Common myeloid progenitor, CD34-positive (primary cell): Measurements from ENCODE around the gene HS3ST2.
"Not testable (repeated sequence)": the region's sequence is repeated elsewhere in the genome, so short reads cannot be mapped to it uniquely, and the experiment has no call there.

ENCODE experiments used
- CTCF ChIA-PET: fragments of 350-600 bp; sonication (Branson Sonifier 250); formaldehyde crosslinking; loops from one replicate; lab custom pipeline; 2021; ENCODE audit warnings: antibody characterized with exemption; lab: Charles Lee
- POLR2A ChIA-PET: fragments of 350-600 bp; sonication (Branson Sonifier 250); formaldehyde crosslinking; loops from one replicate; lab custom pipeline; 2021; ENCODE audit warnings: antibody characterized with exemption; lab: Charles Lee
- DNase-seq, 3 donors: peaks; one replicate each; pipeline versions ENCODE4 v3.0.0 to v3.0.0-alpha.2; 2013
- H3K27ac ChIP-seq, 2 experiments: 1 replicate in 1 of 2; 2 replicates in 1 of 2; pipeline ENCODE4 v1.7.0; 2013; ENCODE audit warnings: inconsistent platforms in 2 of 2, low read length in 2 of 2, mild to moderate bottlenecking in 2 of 2, low read depth in 1 of 2, moderate library complexity in 1 of 2; ENCODE audit not compliant: severe bottlenecking in 2 of 2, insufficient read depth in 1 of 2, poor library complexity in 1 of 2
- H3K27me3 ChIP-seq, 5 experiments: replicated peaks in 2 of 5; 1 replicate in 3 of 5; 2 replicates in 2 of 5; pipeline versions ENCODE4 v1.6.1 to v1.7.0; 2013; ENCODE audit warnings: low read length in 4 of 5, mild to moderate bottlenecking in 2 of 5, moderate library complexity in 2 of 5, inconsistent platforms in 1 of 5; ENCODE audit not compliant: insufficient read depth in 5 of 5, control insufficient read depth in 4 of 5
- H3K36me3 ChIP-seq, 4 experiments: 1 replicate in 2 of 4; 2 replicates in 2 of 4; pipeline versions ENCODE4 v1.6.1 to v1.7.0; 2013; ENCODE audit warnings: low read length in 3 of 4, control low read depth in 1 of 4, mild to moderate bottlenecking in 1 of 4; ENCODE audit not compliant: control insufficient read depth in 4 of 4, insufficient read depth in 4 of 4
- H3K4me1 ChIP-seq, 4 experiments: 1 replicate in 3 of 4; 2 replicates in 1 of 4; pipeline versions ENCODE4 v1.6.1 to v1.7.1; 2013; ENCODE audit warnings: low read length in 3 of 4, mild to moderate bottlenecking in 3 of 4, control low read depth in 1 of 4, inconsistent platforms in 1 of 4, moderate library complexity in 1 of 4; ENCODE audit not compliant: control insufficient read depth in 4 of 4, insufficient read depth in 4 of 4; ENCODE audit errors: control extremely low read depth in 1 of 4
- H3K4me3 ChIP-seq, 7 experiments: 1 replicate in 4 of 7; 2 replicates in 3 of 7; pipeline versions ENCODE4 v1.5.1 to v1.7.0; 2013; ENCODE audit warnings: mild to moderate bottlenecking in 7 of 7, low read length in 6 of 7, moderate library complexity in 6 of 7, inconsistent platforms in 2 of 7, low read depth in 2 of 7, control low read depth in 1 of 7; ENCODE audit not compliant: insufficient read depth in 4 of 7, control insufficient read depth in 1 of 7; ENCODE audit errors: extremely low read depth in 1 of 7
- H3K9me3 ChIP-seq, 5 experiments: 1 replicate in 4 of 5; 2 replicates in 1 of 5; pipeline versions ENCODE4 v1.6.1 to v1.7.1; 2013; ENCODE audit warnings: low read length in 4 of 5, mild to moderate bottlenecking in 2 of 5, inconsistent platforms in 1 of 5, low read depth in 1 of 5, moderate library complexity in 1 of 5; ENCODE audit not compliant: control insufficient read depth in 4 of 5, insufficient read depth in 2 of 5; ENCODE audit errors: control extremely low read depth in 1 of 5
- WGBS: methylation state at CpG from one replicate; pipeline ENCODE4 v1.1.5; 2013; ENCODE audit not compliant: insufficient coverage; 5-methylcytosine and 5-hydroxymethylcytosine counted together

HS3ST2 gene

DNA sequence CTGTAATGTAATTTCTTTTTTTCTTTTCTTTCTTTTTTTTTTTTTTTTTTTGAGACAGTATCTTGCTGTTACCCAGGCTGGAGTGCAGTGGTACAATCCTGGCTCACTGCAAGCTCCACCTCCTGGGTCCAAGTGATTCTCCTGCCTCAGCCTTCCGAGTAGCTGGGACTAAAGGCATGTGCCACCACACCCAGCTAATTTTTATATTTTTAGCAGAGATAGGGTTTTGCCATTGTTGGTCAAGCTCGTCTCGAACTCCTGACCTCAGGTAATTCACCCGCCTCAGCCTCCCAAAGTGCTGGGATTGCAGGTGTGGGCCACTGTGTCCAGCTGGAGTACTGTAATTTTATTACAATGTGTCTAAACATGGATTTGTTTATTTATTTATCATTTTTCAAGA is 28.1 kb downstream of the HS3ST2 start:
- H3K27ac ChIP-seq, DNase-seq, H3K4me1 ChIP-seq, CTCF ChIA-PET, H3K9me3 ChIP-seq, POLR2A ChIA-PET, H3K4me3 ChIP-seq, H3K36me3 ChIP-seq: not testable (repeated sequence)
- H3K27me3 ChIP-seq = peaks cover 0 to 16% (median 4%) of the 10 kb centered on the region in 5 experiments
- no CpG with 5 or more reads among the region's 4 CpGs for WGBS

DNA sequence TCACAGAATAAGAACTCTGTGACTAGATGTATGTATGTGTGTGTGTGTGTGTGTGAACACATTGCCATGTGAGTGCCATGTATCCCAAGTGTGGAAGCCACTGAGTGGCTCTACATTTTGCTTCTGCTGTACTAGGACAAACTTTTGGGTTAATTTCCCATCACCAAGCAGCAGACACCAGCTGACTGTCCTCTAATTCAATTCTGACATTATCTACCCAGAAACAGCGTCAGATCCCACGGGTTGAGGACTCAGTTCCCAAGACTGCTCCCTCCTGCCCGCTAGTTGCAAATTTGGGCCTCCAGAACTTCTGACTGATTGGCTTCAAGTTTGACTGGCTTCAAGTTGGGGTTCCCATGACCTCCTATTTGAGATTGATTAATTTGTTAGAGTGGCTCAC is 29.2 kb downstream of the HS3ST2 start:
- DNase-seq = no peak
- 93% methylated on average over 3 of the region's 3 CpGs for WGBS
- CTCF ChIA-PET = no interaction called here

DNA sequence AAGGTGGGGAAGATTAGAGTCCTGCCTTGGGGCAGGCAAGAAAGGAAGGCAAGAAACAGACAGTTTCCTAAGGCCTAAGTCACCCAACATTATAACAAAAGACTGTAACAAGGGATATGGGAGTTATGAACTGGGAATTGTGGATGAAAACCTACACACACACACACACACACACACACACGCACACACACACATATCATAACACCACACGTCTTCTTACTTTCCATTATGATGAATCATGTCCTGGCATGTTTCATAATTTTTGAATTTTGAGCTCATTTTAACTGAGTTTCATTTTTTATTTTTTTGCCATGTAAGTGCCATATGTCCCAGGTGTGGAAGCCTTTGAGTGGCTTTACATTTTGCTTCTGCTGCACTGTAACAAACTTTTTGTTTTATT is 29.9 kb downstream of the HS3ST2 start:
- Histone ChIP-seq H3K9me3 (no peaks in the 10 kb centered on the region), H3K27me3 (peaks cover 0 to 8% (median 2%) of the 10 kb centered on the region in 5 experiments), H3K4me1 (no peaks in the 10 kb centered on the region), H3K27ac (no peak overlapping the region), H3K36me3 (no peaks in the 10 kb centered on the region), H3K4me3 (no peak overlapping the region)
- WGBS = no CpG with 5 or more reads among the region's 2 CpGs
- ChIA-PET CTCF (no interaction called here), POLR2A (interaction anchor here (0.6 kb wide), 1 partner anchor 1689 kb away, joined by 4 read pairs; no protein-coding TSS in a partner anchor)
- no peak for DNase-seq

More for the DNA sequence above, 29.2 kb downstream of the HS3ST2 start:
- H3K4me3 ChIP-seq = no peak overlapping the region
- no peaks in the 10 kb centered on the region for H3K4me1 ChIP-seq
- no peaks in the 10 kb centered on the region for H3K9me3 ChIP-seq
- H3K27me3 ChIP-seq = peaks cover 0 to 14% (median 4%) of the 10 kb centered on the region in 5 experiments
- POLR2A ChIA-PET = no interaction called here
- no peaks in the 10 kb centered on the region for H3K36me3 ChIP-seq
- no peak overlapping the region for H3K27ac ChIP-seq

DNA sequence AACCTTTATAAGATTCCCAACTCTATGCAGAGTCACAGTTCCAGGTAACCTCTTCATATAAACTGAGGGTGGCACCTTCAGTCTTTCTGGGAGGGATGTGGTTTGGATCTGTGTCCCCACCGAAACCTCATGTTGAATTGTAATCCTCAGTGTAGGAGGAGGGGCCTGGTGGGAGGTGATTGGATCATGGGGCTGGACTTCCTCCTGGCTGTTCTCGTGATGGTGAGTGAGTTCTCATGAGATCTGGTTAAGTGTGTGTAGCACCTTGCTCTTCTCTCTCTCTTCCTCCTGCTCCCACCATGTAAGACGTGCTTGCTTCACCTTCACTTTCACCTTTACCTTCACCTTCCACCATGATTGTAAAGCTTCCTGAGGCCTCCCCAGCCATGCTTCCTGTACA is 30.5 kb downstream of the HS3ST2 start:
- DNase-seq = no peak
- CTCF ChIA-PET = no interaction called here
- H3K27ac ChIP-seq = no peak overlapping the region
- H3K4me3 ChIP-seq = no peak overlapping the region
- whole genome bisulfite sequencing = 100% methylated on average over 1 of the region's 3 CpGs
- peaks cover 0 to 7% (median 4%) of the 10 kb centered on the region in 5 experiments for H3K27me3 ChIP-seq
- H3K4me1 ChIP-seq = no peaks in the 10 kb centered on the region
- no peaks in the 10 kb centered on the region for H3K36me3 ChIP-seq
- no peaks in the 10 kb centered on the region for H3K9me3 ChIP-seq
- POLR2A ChIA-PET = interaction anchor here (0.6 kb wide), 1 partner anchor 1689 kb away, joined by 4 read pairs; no protein-coding TSS in a partner anchor

DNA sequence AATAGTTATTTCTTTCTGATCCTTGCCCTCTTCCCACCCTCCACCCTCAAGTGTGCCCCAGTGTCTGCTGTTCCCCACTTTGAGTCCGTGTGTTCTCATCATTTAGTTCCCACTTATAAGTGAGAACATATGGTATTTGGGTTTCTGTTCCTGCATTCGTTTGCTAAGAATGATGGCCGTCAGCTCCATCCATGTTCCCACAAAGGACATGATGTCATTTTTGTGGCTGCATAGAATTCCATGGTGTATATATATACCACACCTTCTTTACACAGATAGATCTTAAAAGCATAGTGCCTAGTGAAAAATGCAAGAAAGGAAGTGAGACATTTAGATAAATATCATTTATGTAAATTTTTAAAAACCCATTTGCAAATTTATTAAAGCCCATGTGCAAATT is 33.1 kb downstream of the HS3ST2 start:
- ChIA-PET POLR2A (no interaction called here), CTCF (no interaction called here)
- DNase-seq = no peak
- no peak overlapping the region for H3K4me3 ChIP-seq
- peaks cover 0 to 7% (median 4%) of the 10 kb centered on the region in 5 experiments for H3K27me3 ChIP-seq
- no peak overlapping the region for H3K27ac ChIP-seq
- H3K4me1 ChIP-seq = no peaks in the 10 kb centered on the region
- no peaks in the 10 kb centered on the region for H3K9me3 ChIP-seq
- H3K36me3 ChIP-seq = no peaks in the 10 kb centered on the region
- no CpG with 5 or more reads among the region's 3 CpGs for WGBS

DNA sequence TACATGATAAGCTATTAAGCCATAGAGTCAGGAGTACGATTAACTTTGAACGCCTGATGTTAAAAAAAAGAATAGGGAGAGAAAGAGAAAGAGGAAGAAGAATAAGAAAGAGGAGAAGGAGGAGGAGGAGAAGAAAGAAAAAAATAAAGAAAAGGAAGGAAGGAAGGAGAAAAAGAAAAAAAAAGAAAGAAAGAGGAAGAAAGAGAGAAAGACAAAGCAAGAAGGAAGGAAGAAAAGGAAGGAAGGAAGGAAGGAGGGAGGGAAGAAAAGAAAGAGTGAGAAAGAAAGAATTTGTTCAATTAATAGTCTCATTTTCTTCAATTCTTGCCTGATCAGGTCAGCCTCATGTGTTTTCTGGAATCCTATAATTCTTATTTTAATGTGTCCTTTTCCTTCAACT is 33.7 kb downstream of the HS3ST2 start:
- 100% methylated on average over 2 of the region's 2 CpGs for WGBS
- peaks cover 0 to 7% (median 4%) of the 10 kb centered on the region in 5 experiments for H3K27me3 ChIP-seq
- H3K9me3 ChIP-seq = no peaks in the 10 kb centered on the region
- H3K4me3 ChIP-seq = no peak overlapping the region
- no peaks in the 10 kb centered on the region for H3K4me1 ChIP-seq
- H3K27ac ChIP-seq = no peak overlapping the region
- no peaks in the 10 kb centered on the region for H3K36me3 ChIP-seq
- ChIA-PET POLR2A (no interaction called here), CTCF (no interaction called here)
- no peak for DNase-seq

DNA sequence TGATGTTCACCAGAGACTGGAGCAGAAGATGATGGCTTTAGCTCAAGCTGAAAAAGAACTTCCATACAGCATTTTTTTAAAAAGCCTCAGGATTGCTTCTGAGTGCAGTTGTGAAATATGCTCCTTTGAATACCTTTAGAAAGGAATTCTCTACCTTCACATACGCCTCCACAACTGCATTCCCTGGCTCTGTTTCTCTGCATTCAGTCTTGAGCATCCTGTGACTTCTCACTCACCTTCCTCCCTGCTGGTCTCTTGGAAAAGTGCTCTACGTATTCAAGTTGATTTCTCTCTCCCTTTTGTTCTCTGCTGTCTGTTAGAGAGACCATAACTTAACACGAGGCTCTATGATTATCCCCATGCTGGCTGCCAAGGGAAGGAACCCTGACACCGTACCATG is 34.5 kb downstream of the HS3ST2 start:
- WGBS = 69% methylated on average over 2 of the region's 4 CpGs
- DNase-seq = no peak
- Histone ChIP-seq H3K36me3 (no peaks in the 10 kb centered on the region), H3K9me3 (no peaks in the 10 kb centered on the region), H3K4me1 (no peaks in the 10 kb centered on the region), H3K27ac (no peak overlapping the region), H3K27me3 (peaks cover 0 to 6% (median 2%) of the 10 kb centered on the region in 5 experiments), H3K4me3 (no peak overlapping the region)
- ChIA-PET POLR2A (no interaction called here), CTCF (interaction anchor here (1.1 kb wide), 1 partner anchor 11 kb away, joined by 3 read pairs; no protein-coding TSS in a partner anchor)
